ENCODE results near the gene OR52N4.

GRCh38 chr11:5749836-5750235 is 4.2 kb upstream of the OR52N4 start:
- TF ChIP-seq MAX (IDR thresholded peaks at IDR 0.05) (no peak), EZH2phosphoT487 (IDR thresholded peaks at IDR 0.05; ENCODE audit: borderline replicate concordance) (no peak), RAD21 (IDR thresholded peaks at IDR 0.05; ENCODE audit: low read depth) (no peak), SIN3A (IDR thresholded peaks at IDR 0.05; ENCODE audit: low read depth) (no peak)
- TF ChIP-seq, protein P1, sequence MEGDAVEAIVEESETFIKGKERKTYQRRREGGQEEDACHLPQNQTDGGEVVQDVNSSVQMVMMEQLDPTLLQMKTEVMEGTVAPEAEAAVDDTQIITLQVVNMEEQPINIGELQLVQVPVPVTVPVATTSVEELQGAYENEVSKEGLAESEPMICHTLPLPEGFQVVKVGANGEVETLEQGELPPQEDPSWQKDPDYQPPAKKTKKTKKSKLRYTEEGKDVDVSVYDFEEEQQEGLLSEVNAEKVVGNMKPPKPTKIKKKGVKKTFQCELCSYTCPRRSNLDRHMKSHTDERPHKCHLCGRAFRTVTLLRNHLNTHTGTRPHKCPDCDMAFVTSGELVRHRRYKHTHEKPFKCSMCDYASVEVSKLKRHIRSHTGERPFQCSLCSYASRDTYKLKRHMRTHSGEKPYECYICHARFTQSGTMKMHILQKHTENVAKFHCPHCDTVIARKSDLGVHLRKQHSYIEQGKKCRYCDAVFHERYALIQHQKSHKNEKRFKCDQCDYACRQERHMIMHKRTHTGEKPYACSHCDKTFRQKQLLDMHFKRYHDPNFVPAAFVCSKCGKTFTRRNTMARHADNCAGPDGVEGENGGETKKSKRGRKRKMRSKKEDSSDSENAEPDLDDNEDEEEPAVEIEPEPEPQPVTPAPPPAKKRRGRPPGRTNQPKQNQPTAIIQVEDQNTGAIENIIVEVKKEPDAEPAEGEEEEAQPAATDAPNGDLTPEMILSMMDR (IDR thresholded peaks at IDR 0.05 in 2 of 3, conservative IDR thresholded peaks at IDR 0.05 in 1 of 3; ENCODE audit: borderline replicate concordance in 1 of 3, insufficient read depth in 1 of 3, low read depth in 2 of 3, low read length in 2 of 3), result no peak
